ENCODE measurements around the gene SSRP1.

The SSRP1 gene

GRCh38 chr11:57358543-57358961 lies 22.9 kb upstream of the SSRP1 start:
- TF ChIP-seq CTCF (IDR thresholded peaks at IDR 0.05), result no peak
- Histone ChIP-seq H3K27ac (no peak overlapping the region), H3K9me3 (no peaks in the 10 kb centered on the region), H3K27me3 (no peaks in the 10 kb centered on the region), H3K36me3 (no peaks in the 10 kb centered on the region), H3K4me1 (ENCODE audit: control insufficient read depth in 1 of 2, insufficient read depth in 1 of 2, low read depth in 1 of 2, low read length in 1 of 2) (peaks cover 0 to 6% of the 10 kb centered on the region in 2 experiments), H3K4me3 (ENCODE audit: low read depth in 1 of 2, low read length in 1 of 2) (no peak overlapping the region)

GRCh38 chr11:57357856-57358255 lies 22.2 kb upstream of the SSRP1 start:
- no peak overlapping the region for H3K4me3 ChIP-seq (ENCODE audit: low read depth in 1 of 2, low read length in 1 of 2)
- H3K27me3 ChIP-seq, result no peaks in the 10 kb centered on the region
- H3K27ac ChIP-seq, result no peak overlapping the region
- peaks cover 0 to 6% of the 10 kb centered on the region in 2 experiments for H3K4me1 ChIP-seq (ENCODE audit: control insufficient read depth in 1 of 2, insufficient read depth in 1 of 2, low read depth in 1 of 2, low read length in 1 of 2)
- H3K36me3 ChIP-seq, result no peaks in the 10 kb centered on the region
- TF ChIP-seq CTCF (IDR thresholded peaks at IDR 0.05), result no peak
- no peaks in the 10 kb centered on the region for H3K9me3 ChIP-seq

- no peak for TF ChIP-seq CTCF (IDR thresholded peaks at IDR 0.05)
- no peaks in the 10 kb centered on the region for H3K27me3 ChIP-seq
- H3K27ac ChIP-seq, result no peak overlapping the region
- H3K36me3 ChIP-seq, result no peaks in the 10 kb centered on the region
- no peak overlapping the region for H3K4me3 ChIP-seq (ENCODE audit: low read depth in 1 of 2, low read length in 1 of 2)
- H3K4me1 ChIP-seq (ENCODE audit: control insufficient read depth in 1 of 2, insufficient read depth in 1 of 2, low read depth in 1 of 2, low read length in 1 of 2), result peaks cover 0 to 6% of the 10 kb centered on the region in 2 experiments
- no peaks in the 10 kb centered on the region for H3K9me3 ChIP-seq
Observed at GRCh38 chr11:57357310-57357709, 21.6 kb upstream of the SSRP1 start.

DNA sequence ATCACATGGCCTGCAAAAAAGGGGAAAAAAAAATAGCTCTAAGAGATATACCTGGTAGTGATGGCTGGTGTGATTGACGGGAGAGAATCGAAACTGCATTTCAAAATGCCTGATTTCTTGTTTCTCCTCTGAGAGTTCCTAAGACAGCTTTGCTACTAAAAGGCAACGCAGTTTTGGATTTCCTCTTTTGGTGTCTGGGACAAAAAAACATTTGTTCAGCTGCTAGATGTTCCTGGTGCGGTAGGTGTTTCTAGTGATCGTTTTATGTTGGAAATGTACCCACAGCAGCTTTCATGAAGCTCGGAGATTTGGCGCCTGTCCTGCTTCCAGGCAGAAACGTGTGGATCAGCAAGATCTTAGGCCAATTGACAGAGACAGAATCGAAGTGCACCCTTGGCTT lies 20.6 kb upstream of the SSRP1 start:
- peaks cover 0 to 6% of the 10 kb centered on the region in 2 experiments for H3K4me1 ChIP-seq (ENCODE audit: control insufficient read depth in 1 of 2, insufficient read depth in 1 of 2, low read depth in 1 of 2, low read length in 1 of 2)
- no peak overlapping the region for H3K4me3 ChIP-seq (ENCODE audit: low read depth in 1 of 2, low read length in 1 of 2)
- H3K9me3 ChIP-seq, result no peaks in the 10 kb centered on the region
- H3K27me3 ChIP-seq, result no peaks in the 10 kb centered on the region
- TF ChIP-seq CTCF (IDR thresholded peaks at IDR 0.05), result no peak
- H3K36me3 ChIP-seq, result no peaks in the 10 kb centered on the region
- H3K27ac ChIP-seq, result no peak overlapping the region

DNA sequence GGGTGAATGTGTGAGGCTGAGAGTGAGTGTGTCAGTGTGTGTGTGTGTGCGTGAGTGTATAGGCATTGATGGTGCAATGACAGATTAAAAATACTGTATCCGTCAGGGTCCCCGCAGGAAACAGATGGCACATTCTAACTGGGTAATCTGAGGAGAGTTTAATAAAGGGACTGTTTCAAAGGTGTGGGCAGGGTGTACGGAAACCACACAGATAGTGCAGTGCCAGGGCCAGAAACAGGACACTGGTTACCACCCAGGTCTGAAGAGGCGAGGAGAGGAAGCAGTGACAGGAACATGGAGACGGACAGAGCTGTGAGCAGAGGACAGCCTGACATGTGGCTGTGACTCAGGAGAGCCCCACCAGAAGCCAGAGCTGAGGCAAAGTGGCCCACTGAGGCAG lies 19.0 kb upstream of the SSRP1 start:
- TF ChIP-seq CTCF (IDR thresholded peaks at IDR 0.05), result no peak
- Histone ChIP-seq H3K27ac (no peak overlapping the region), H3K9me3 (no peaks in the 10 kb centered on the region), H3K4me1 (ENCODE audit: control insufficient read depth in 1 of 2, insufficient read depth in 1 of 2, low read depth in 1 of 2, low read length in 1 of 2) (peaks cover 0 to 8% of the 10 kb centered on the region in 2 experiments), H3K27me3 (no peaks in the 10 kb centered on the region), H3K36me3 (no peaks in the 10 kb centered on the region), H3K4me3 (ENCODE audit: low read depth in 1 of 2, low read length in 1 of 2) (no peak overlapping the region)

GRCh38 chr11:57353852-57354251 lies 18.2 kb upstream of the SSRP1 start:
- TF ChIP-seq CTCF (IDR thresholded peaks at IDR 0.05), result no peak
- Histone ChIP-seq H3K27me3 (no peaks in the 10 kb centered on the region), H3K36me3 (no peaks in the 10 kb centered on the region), H3K4me1 (ENCODE audit: control insufficient read depth in 1 of 2, insufficient read depth in 1 of 2, low read depth in 1 of 2, low read length in 1 of 2) (peaks cover 0 to 8% of the 10 kb centered on the region in 2 experiments), H3K9me3 (no peaks in the 10 kb centered on the region), H3K27ac (no peak overlapping the region), H3K4me3 (ENCODE audit: low read depth in 1 of 2, low read length in 1 of 2) (no peak overlapping the region)

All from neutrophil (primary cell).